HG03060 (cell line): ENCODE results near the gene NFYA.

Experiments
- ATAC-seq: cut with Tn5 transposase; IDR thresholded peaks from one replicate; pipeline ENCODE4 v1.9.1; 2021; ENCODE audit warnings: low read depth, moderate number of reproducible peaks; ENCODE audit not compliant: unreplicated experiment

Gene NFYA

DNA sequence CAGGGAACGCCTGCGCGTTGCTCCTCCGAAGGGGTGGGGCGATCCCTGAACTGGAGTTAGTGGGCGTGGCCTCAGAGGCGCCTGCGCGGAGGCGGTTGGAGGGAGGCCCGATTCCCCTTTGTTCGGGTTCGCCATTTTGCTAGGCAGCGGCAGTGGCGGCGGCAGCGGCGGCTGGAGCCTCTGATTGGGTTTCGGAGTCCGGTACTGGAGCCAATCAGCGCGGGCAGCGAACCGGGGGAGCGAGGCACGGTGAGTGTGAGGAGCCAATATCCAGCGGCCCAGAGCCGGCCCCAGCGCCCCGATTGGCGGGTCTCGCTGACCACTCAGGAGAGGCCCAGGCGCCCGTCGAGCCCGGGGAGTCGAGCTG, at the start of gene NFYA:
Gene NFYA, plus strand, starts transcription at position 139 of the 367 bp plus-strand sequence. CDS start 6,116 bp downstream, outside the sequence.
- ATAC-seq: peak; percentile 34

DNA sequence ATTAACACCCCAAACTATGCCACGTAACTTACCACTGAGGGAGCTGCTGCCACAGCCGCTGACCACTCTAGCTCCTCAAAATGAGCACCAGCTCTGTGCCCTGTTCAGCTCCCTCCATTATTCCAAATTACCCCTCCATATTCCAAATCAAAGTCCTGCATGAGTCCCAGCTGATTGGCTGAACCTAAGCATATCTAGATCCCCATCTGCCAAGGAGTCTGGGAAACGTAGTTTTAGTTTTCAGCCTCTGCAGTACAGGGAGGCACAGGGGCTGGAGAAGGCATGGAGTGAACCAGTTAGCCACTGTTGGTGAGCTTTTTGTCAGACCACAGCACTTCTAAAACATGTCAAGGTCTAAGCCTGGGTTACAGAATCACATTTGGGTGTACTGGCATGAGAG, 49.7 kb upstream of the NFYA start:
- ATAC-seq: no peak

DNA sequence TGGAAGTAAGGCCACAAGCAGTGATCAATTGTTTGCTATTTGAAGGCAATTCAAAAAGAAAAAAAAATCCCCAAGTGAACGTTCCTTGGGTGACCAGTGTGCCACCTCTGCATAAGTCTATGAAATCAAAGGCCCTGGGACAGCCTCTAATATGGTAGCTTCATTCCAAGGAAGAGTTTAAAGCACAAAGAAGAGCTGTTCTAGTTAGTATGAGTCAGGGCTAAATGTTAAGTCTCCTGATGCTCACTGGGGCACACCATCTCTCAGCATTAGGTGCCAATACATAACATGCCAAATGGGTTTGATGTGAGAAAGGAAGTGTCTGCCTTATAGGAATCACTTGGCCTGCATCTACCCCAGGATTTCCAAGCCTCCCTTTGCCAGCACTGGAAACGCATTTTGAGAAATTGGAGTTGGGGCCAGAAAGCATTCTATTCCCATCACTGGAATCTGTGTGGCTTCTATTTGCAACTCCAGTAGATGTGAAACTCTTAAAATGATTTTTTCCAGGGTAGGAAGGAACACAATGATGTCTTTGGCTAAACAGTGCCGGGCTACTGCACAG, 46.7 kb upstream of the NFYA start:
- no peak for ATAC-seq

DNA sequence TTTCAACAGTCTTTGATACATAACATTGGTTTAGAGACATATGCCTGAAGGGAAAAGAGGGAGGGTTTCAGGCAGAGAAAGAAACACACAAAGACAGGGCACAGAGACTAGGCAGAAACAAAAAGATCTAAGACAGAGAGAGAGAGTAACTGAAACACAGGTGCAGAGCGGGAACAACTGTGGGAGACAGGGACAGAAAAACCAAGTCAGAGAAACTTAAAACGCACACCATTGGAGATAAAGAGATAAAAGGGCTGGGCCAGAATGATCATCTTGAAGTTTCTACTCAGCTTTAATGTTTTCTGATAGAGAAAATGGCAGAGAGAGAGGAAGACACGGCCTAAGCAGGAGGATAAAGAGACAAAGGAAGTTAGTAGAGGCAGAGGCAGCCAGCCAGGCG, 45.5 kb upstream of the NFYA start:
- ATAC-seq: no peak

DNA sequence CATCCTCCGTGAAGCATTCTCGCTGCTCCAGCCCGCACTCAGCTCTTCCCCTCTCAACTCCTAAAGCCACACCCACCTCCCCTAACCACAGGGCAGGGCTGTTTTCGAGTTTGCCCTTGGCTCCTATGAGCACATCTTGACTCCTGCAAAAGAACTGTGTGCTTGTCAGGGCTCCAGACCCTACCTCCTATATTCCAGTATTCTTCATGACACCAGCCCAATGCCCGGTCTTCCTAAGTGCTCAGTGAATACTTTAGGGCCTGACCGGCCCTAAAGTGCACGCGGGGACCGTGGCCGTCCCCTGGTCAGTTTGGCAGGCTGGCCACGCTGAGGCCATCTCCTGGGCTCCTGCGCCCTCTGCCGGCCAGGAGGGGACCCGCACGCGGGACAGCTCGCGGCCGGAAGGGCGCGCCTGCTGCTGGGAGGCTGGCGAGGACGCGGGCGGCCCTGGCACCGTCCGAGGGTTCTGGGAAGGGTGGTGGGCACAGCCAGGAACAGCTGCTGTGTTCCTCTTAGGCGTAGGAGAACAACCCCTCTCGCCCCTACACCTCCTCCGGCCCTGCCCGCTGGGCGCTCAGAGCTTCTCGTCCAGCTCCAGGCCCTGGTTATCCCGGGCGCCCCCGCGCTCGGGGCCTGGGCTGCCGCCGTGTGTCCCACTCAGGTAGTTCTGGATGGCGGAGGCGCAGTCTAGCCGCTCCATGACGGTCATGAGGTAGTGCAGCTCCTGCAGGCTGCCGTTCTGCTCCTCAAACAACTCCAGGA, 44.8 kb upstream of the NFYA start:
- ATAC-seq: no peak

DNA sequence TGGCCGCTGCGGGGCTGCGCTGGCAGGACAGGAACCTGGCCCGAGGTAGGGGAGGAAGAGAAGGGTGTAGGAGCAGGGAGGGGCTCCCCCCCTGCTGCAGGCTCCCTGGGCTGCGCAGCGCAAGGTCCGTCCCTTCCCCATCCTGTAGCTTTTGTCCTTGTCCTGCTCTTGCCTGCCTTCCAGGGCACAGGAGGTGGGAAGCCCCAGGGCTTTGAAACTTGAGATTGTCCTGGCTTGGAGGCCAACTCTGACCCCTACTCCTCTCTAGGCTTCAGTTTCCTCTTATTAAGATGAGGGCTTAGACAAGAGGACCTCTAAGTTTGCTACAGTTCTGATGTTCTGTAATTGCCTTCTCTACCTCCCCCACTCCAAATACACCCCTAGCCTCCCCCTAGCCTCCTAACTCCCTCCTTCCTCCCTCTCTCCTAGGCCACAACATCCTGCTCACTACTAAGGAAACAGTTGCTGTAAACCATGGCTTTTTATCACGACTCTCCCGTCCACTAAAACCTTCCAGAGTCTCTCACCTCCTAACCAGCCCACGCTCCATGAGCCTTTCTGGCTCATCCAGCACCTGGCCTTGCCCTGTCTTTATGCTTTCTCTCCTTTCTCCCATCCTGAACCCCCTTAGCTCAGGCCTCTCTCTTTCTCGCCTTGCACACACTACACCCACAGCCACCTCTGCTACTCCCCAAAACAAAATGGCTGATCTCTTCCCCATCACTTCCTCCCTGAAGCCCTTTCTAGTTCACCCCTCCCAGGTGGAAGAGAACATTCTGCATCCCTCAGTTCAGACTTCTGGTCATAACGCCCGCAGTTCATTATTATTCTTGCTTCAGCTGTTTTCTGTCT, 44.0 kb upstream of the NFYA start:
- no peak for ATAC-seq

DNA sequence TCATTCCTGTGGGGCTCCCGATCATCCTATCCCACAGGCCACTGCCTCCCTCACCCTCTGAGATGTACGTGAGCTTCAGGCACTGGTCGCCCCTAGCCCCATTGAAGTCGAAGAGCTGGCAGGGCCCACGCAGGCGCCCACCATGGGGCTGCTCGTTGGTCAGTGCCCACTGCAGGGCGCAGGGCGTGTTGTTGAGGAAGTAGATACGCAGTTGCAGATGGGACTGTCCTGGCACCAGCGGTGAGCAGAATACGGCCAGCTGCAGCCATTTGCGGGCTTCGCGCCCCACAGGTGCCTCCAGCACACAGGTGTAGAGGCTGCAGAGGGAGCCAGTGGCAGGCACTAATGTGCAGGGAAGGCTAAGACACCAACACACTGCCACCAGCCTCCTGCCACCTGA, 39.9 kb upstream of the NFYA start:
- no peak for ATAC-seq

DNA sequence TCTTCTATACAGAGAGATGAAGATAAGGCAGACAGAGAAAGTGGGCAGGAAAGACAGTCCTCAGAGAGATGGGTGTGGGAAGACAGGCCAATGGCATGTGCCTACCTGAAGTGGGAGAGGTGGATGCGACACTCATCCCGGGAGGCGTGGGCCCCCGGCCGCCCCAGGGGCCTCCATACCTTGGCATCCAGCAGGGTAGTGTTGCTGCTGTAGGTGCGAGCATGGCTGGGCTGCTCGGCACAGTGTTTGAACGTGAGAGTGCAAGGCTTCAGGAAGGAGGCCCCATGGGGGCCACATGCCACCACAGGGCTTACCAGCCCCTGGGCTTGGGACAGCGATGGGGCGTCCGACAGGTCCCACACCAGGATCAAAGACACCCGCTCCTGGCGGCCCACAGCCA, 39.0 kb upstream of the NFYA start:
- no peak for ATAC-seq

DNA sequence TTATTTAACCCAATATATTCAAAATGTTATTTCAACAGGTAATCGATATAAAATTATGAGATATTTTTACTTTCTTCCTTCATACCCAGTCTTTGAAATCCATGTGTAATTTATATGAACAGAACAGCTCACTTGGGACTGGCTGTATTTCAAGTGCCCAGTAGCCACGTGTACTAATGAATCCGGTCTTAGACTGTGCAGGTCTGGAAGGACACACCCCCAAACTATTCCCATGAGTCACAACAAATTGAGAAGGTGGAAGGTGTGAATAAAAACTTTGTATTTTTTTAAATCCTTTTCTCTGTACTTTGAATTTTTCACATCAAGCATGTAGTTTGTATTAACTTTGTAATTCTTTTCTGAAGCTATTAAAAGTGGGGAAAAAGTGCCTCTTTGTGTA, 36.6 kb upstream of the NFYA start:
- ATAC-seq: no peak

DNA sequence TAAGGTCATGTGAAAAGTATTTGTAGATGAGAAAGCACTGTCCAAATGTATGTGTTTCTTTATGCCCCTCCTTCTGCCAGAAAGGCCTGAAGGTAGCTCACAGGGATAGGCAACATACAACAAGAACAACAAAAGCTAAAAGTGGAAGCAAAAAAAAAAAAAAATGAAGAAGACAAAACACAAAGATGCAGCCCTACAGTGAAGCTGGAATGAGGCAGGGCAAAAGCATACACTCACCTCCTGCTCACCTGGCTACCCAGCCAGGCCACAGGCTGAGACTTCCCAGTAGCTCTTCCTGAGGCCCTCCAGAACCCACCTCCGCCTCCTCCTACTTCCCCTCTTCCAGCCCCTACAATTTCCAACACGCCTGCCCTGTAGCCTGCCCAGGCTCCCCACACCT, 36.2 kb upstream of the NFYA start:
- no peak for ATAC-seq

DNA sequence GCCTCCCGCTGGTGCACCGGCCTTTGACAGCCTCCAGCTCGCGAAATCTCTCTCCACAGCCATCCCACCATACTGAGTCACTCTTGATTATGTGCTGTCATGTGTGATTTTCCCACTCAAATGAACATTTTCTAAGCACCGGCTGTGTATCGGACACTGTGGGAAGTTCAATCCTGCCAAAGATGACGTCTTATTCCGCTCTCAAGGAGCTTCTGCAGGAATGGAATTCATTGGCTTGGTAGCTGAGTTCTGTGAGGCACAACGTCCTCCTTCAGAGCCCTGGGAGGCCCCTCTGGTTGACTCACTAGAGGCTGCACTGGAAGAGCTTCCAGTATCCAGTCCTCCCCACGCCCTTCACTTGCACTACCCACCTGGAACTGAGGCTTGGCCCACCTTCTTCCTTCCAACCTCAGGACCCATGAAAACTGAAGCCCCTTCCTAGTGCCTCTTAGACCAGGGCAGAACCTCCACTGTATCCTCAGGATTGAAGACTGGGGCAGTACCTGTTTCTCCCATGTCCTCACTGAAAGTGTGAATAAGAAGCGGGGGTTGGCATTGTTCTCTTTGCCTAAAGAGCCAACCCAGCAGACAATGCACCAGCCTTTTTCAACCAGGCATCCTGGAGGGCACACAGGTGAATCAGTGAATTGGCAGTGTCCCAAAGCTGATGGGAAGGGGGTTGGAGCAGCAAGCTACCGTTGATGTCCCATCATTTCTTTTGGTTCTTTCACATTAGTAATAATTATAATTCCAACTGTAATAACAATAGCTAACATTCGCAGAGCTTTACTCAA, 35.5 kb upstream of the NFYA start:
- ATAC-seq: no peak

DNA sequence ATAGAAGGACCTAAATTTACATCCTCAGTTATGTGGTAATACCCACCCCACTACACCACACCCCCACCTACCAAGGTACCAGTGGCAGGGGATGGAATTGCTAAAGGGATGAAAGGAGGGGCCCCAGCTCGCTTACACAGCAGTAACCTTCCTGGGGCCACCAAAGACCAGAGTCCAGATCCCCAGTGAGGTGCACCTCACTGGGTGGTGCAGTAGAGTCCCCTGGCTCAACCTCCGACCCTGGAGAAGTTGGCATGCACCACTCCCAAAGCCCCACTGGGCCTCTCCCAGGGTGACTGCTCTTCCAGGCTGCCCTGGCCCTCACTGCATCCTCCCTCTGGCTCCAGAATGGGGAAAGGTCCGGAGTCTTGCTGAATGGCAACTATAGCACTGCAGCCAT, 34.6 kb upstream of the NFYA start:
- ATAC-seq: no peak

DNA sequence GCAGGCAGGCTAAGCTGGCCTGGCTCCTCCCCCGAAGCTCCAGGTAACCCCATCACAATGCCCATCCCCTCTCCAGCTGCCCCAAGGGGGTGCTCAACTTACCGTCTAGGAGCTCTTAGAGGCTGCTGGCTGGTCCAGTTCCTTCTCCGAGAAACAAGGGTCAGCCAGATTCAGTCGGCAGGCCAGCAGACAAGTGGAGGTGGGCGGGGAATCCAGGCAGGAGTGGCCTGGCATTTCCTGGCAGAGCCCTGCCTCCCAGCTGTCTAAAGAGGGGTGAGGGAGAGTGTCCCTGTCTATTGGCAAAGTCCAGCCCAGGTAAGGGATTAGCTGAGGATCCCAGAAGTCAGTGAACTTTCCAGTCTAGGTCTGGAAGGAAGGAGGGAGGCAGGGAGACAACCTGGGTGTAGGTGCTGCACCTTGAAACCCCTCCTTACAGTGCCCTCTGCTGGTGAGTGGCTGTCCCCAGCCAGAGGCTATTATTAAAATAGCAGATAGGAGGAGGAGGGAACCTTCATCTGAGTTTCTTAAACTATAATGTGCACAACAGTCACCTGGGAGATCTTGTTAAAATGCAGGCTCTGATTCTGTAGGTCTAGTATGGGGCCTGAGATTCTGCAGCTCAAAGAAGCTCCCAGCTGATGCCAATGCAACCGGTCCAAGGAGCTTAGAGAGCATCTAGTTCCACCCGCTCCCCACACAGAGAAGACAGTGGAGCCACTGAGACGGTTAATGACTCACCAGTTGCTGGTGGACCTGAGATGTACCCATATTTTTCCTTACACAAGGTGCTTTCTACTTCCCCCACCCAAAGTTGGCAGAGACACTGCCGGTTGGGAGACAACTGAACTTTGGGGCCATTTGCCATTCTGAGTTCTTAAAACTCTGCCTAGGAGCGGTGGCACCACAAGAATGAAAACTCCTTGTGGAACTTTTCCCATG, 33.4 kb upstream of the NFYA start, which contains the start of gene UNC5CL:
Gene UNC5CL, minus strand, starts transcription at position 162 of the 939 bp plus-strand sequence. CDS start 4,147 bp downstream, outside the sequence.
- ATAC-seq: no peak

DNA sequence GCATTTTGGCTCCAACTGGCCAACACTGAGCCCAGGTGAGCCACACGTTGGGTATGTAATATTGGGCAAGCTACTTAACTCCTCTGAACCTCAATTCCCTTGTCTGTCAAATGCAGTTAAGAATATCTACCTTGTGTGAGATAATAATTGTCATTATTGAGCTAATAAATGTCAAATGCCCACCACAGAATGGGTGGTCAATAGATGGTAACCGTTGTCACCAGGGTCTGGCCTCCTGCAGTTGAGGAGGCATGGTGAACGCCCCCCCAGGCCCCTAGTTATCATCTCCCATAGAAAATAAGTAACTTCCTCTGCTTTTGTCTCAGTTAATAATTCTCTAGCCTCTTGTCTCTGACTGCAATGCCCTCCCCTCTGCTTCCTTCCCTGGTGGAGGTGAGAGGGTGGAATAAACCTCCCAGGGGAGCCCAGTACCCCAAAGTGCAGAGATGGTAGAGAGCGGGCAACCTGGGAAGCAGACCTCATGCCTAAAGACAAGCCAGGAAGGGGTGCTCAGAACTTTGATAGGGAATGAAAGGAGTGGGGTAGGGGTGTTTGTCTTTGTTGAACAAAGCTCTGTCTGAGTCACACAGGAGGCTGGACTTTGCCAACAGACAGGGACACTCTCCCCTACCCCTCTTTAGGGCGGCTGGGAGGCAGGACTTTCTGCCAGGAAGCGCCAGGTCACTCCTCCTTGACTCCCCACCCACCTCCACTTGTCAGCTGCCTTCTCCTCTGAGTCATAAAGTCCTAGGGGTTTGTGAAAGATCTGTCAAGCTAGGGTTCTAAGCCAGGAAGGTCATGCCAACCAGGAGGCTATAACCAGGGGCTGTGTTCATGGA, 32.5 kb upstream of the NFYA start:
- no peak for ATAC-seq

DNA sequence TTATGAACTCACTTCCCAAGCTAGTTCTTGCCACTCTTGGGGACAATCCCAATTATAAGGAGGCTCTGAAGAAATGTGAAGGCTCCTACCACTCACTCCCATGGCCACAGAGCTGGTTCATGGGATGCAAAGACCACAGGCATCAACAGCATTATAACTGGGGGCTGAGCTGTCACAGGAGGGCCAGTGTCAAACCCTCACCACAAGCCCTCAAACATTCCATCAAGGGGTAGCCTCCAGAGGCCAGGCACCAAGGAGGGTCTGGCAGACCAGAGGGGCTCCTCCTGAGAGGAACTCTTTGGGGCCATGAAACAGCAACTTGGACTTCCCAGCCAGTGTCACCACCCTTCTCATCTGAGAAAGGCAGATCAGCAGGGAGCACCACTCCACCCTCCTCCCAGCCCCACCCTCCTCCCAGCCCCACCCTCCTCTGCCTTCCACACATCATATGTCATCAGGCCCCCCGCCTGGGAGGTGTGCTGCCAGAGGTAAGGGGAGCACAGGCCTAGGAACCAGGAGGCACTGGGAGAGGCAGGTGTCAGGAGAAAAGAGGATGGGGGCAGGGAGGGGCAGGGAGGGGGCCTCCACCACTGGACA, 31.7 kb upstream of the NFYA start:
- ATAC-seq: no peak

DNA sequence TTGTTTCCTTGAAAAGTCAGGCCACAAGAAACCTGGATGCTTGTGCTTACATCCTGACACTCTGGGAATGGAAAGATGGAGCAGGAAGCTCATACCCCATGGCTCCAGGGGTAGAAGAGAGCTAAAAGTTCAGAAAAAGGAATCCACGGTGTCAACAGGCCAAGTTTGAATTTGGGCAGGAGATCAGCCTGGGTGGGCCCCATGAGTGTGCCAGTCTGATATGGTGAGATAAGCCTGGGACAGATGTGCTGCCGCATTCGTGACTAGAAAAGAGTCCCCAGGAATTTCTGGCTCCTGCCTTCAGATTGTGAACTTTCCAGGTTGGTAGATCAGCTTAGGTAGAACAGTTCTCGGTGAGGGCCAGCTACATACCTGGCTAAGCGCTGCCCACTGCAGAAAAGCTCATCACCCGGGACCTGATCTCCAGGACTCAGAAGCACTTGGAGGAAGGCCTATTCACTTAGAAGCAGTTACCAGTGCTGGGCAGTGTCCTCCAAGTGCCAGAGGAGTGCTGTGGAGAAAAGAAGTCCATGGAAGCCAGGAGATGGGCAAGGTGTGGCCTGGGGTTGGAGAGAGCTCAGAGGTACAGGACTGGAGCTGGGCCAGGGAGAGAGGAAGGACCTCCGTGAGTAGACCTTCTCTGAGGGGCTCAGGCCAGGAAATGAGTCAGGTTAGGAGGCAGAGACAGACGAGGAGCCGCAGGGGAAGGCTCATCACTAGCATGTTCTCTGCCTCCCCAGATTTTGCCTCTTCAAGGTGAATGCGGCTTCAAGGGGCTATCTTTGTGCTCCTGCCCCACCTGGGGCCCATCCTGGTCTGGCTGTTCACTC, 30.3 kb upstream of the NFYA start, which contains the start of gene TSPO2:
Gene TSPO2, plus strand, starts transcription at position 242 of the 830 bp plus-strand sequence. Its CDS starts 519 bp downstream, at position 761.
- no peak for ATAC-seq

DNA sequence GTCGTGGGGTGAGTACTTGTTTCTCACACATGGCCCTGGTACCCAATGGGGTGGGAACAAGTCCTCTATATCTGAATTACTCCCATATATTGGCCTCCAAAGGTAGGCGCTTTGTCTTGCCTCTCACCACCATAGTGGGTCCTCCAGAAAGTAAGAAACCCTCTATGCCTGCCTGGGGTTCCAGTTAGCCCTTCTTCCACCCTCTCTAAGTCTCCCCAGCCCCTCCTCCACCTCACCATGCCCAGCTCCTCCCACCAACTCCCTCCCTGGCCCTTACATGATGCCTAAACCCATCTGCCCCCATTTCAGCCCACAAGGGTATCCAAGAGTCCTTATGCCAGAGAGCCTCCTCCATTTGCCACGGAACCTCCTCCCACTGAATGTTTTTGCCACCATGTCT, 29.6 kb upstream of the NFYA start:
- ATAC-seq: no peak
